ENCODE results near the gene SIPA1L3. TPM values are rescaled to one million over a fixed set of nuclear protein-coding genes. Genes with fewer than 3 reads are reported as not detected.
A peak's percentile ranks its signal among the peaks of the same experiment; 100 is the strongest.

SIPA1L3 gene
- total and polyA plus RNA-seq, 10 of the 15 experiments (the other 5 are each of a cell fraction or from before 2014, with no cell fraction given), result 0.24 to 66.2 (median 19.1) TPM

- Histone ChIP-seq H3K4me1 (ENCODE audit: control insufficient read depth, insufficient read depth, low read length) (peaks cover 29% of the 10 kb centered on the region), H3K4me2 (ENCODE audit: control insufficient read depth, insufficient read depth) (peak overlapping the region; percentile 17), H3K4me3 (no peak overlapping the region), H2AFZ (ENCODE audit: control insufficient read depth, low read depth, low read length) (no peak overlapping the region; the same call in none of the 2 replicates), H3K79me2 (ENCODE audit: control insufficient read depth, insufficient read depth, low read length) (peaks cover 15% of the 10 kb centered on the region), H3K36me3 (ENCODE audit: control insufficient read depth in 2 of 2, insufficient read depth in 2 of 2, low read length in 1 of 2) (peaks cover 5 to 8% of the 10 kb centered on the region in 2 experiments; a peak in 3 of 4 replicates), H3K9ac (ENCODE audit: control insufficient read depth, insufficient read depth, low read length) (peak overlapping the region; percentile 13; the same call in 1 of the 2 replicates), H3K27me3 (replicated peaks in 1 of 2; ENCODE audit: control insufficient read depth in 2 of 2, insufficient read depth in 2 of 2, low read length in 1 of 2) (no peaks in the 10 kb centered on the region), H3K27ac (ENCODE audit: control insufficient read depth, insufficient read depth) (peak overlapping the region; percentile 64), H3K9me3 (replicated peaks; ENCODE audit: control insufficient read depth, insufficient read depth, low read length) (no peaks in the 10 kb centered on the region), H4K20me1 (ENCODE audit: control insufficient read depth, insufficient read depth) (no peaks in the 10 kb centered on the region)
- TF ChIP-seq, protein P1, sequence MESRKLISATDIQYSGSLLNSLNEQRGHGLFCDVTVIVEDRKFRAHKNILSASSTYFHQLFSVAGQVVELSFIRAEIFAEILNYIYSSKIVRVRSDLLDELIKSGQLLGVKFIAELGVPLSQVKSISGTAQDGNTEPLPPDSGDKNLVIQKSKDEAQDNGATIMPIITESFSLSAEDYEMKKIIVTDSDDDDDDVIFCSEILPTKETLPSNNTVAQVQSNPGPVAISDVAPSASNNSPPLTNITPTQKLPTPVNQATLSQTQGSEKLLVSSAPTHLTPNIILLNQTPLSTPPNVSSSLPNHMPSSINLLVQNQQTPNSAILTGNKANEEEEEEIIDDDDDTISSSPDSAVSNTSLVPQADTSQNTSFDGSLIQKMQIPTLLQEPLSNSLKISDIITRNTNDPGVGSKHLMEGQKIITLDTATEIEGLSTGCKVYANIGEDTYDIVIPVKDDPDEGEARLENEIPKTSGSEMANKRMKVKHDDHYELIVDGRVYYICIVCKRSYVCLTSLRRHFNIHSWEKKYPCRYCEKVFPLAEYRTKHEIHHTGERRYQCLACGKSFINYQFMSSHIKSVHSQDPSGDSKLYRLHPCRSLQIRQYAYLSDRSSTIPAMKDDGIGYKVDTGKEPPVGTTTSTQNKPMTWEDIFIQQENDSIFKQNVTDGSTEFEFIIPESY (IDR thresholded peaks at IDR 0.05), result no peak
- TF ChIP-seq NRF1 (conservative IDR thresholded peaks at IDR 0.05; ENCODE audit: low read depth, low read length) (no peak), RAD51 (IDR thresholded peaks at IDR 0.05) (peak; percentile 80), BHLHE40 (IDR thresholded peaks at IDR 0.05; ENCODE audit: borderline replicate concordance in 1 of 2, low read depth in 2 of 2, low read length in 1 of 2) (peak; percentile 86 to 91), YY1 (IDR thresholded peaks at IDR 0.05; ENCODE audit: low read depth, low read length) (0 out of 2 replicates have a peak, but pooled peaks have one; percentile 25), TCF7 (IDR thresholded peaks at IDR 0.05; ENCODE audit: borderline replicate concordance) (no peak), USF1 (IDR thresholded peaks at IDR 0.05; ENCODE audit: borderline replicate concordance, extremely low read length, insufficient read depth, low read depth, low read length) (peak; percentile 57), USF2 (IDR thresholded peaks at IDR 0.05; ENCODE audit: borderline replicate concordance, low read depth, low read length) (peak; percentile 15; the same call in 1 of the 2 replicates)
- FAIRE-seq (peak; percentile 38), ATAC-seq (peak; percentile 80), DNase-seq (ENCODE audit: low read depth, low spot score) (no peak)
- POLR2A ChIA-PET, result interaction anchor here (0.7 to 2.1 kb wide), 3 partner anchors 11 to 97 kb away, joined by 3 to 15 read pairs (median 7); no protein-coding TSS in a partner anchor
- SMC1A ChIA-PET (ENCODE audit: uncharacterized antibody, unreplicated experiment), result interaction anchor here (0.8 to 3.9 kb wide), 9 partner anchors 11 to 157 kb away, joined by 3 to 18 read pairs (median 4); partner anchors contain the start of genes SIPA1L3 and WDR87
- intact Hi-C loops (cut with micrococcal nuclease; ENCODE audit: unreplicated experiment) (no loop called here), in situ Hi-C loops (cut with MboI) (no loop called here)
- 12% methylated on average over 7 of the region's 7 CpGs for WGBS (ENCODE audit: insufficient coverage, insufficient replicate concordance, low lambda C conversion rate, missing lambda C conversion rate)
- CTCF ChIA-PET, result interaction anchor here (0.9 to 2.6 kb wide), 6 partner anchors 10 to 161 kb away, joined by 3 to 14 read pairs (median 4); no protein-coding TSS in a partner anchor
- RAD21 ChIA-PET (ENCODE audit: unreplicated experiment), result interaction anchor here (0.5 to 3.4 kb wide), 12 partner anchors 13 to 157 kb away, joined by 3 to 16 read pairs (median 4); partner anchors contain the start of gene SIPA1L3
- no TSS peak for BruUV-seq (replicated peaks)
Observed at GRCh38 chr19:38059897-38060296, 152.9 kb downstream of the SIPA1L3 start.

All from GM12878 (cell line).